Measurements from ENCODE around the gene FAM89B. TPM values are rescaled to one million over a fixed set of nuclear protein-coding genes. Genes with fewer than 3 reads are reported as not detected.

Gene FAM89B
- polyA plus RNA-seq, 1 donor (not counting 4 experiments of a cell fraction or from before 2014, with no cell fraction given) = 11.5 TPM

DNA sequence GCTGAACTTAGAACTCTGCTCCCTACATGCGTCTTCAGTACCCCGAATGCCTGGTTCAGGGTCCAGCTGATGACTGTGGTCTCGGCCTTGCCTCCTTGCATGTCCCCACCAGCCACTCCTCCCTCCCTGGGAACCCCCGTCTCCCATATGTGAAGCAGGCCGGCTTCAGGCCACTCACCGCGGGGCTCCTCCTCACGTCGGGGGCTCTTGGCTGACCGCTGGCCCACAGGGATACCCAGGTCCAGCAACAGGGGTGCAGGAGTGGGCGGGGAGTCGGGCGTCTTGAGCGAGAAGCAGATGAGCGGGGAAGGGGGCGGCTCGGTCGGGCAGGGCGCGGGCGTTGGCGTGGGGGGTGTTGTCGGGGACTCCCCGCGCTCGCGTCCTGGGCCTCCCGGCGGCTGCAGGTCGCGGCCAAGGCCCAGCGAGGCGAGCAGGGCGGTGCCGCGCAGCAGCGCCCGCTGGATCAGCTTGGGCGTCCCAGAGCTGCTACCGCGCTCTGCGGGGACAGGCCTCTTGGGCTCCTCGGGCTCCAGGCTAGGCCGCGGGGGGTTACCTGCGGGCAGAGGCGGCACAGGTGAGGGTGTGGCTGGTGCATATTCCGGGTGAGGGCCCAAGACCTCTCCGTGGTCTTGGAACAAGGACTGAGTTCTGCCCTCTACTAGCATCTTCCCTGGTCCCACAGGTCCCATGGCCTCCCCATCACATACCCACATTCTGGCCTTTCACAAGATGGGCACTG, 27.0 kb downstream of the FAM89B start:
- Histone ChIP-seq H4K20me1 (ENCODE audit: control insufficient read depth, extremely low read depth, insufficient read depth, low read length) (no peaks in the 10 kb centered on the region), H3K4me3 (ENCODE audit: control insufficient read depth in 2 of 3, extremely low read depth in 1 of 3, insufficient read depth in 2 of 3, low read depth in 1 of 3, low read length in 3 of 3) (no peak overlapping the region), H3K27me3 (ENCODE audit: control insufficient read depth, extremely low read depth, insufficient read depth, low read length) (no peaks in the 10 kb centered on the region), H3K9me3 (ENCODE audit: control insufficient read depth, low read depth, low read length) (no peaks in the 10 kb centered on the region), H3K27ac (ENCODE audit: control insufficient read depth, insufficient read depth, low read length) (no peak overlapping the region), H3K4me1 (ENCODE audit: control insufficient read depth, extremely low read depth, insufficient read depth, low read length) (peaks cover 4% of the 10 kb centered on the region), H3K79me2 (ENCODE audit: control insufficient read depth, insufficient read depth, low read length) (no peaks in the 10 kb centered on the region), H3K9ac (ENCODE audit: control insufficient read depth, extremely low read depth, insufficient read depth, low read length) (no peak overlapping the region), H3K36me3 (ENCODE audit: control insufficient read depth in 2 of 2, extremely low read depth in 1 of 2, insufficient read depth in 2 of 2, low read length in 2 of 2) (peaks cover 3 to 14% of the 10 kb centered on the region in 2 experiments), H2AFZ (ENCODE audit: control insufficient read depth, low read length) (no peak overlapping the region), H3K9me1 (ENCODE audit: control insufficient read depth, extremely low read depth, insufficient read depth, low read length) (no peaks in the 10 kb centered on the region), H3K4me2 (ENCODE audit: control insufficient read depth, extremely low read depth, insufficient read depth, low read depth, low read length) (no peak overlapping the region)
- dilution Hi-C loops (cut with MboI; ENCODE audit: extremely low pct_ligation_motif_present, low sequenced_read_pairs) = no loop called here
- no peak for TF ChIP-seq EZH2 (IDR thresholded peaks at IDR 0.05; ENCODE audit: low read length)
- TF ChIP-seq, protein P1, sequence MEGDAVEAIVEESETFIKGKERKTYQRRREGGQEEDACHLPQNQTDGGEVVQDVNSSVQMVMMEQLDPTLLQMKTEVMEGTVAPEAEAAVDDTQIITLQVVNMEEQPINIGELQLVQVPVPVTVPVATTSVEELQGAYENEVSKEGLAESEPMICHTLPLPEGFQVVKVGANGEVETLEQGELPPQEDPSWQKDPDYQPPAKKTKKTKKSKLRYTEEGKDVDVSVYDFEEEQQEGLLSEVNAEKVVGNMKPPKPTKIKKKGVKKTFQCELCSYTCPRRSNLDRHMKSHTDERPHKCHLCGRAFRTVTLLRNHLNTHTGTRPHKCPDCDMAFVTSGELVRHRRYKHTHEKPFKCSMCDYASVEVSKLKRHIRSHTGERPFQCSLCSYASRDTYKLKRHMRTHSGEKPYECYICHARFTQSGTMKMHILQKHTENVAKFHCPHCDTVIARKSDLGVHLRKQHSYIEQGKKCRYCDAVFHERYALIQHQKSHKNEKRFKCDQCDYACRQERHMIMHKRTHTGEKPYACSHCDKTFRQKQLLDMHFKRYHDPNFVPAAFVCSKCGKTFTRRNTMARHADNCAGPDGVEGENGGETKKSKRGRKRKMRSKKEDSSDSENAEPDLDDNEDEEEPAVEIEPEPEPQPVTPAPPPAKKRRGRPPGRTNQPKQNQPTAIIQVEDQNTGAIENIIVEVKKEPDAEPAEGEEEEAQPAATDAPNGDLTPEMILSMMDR (optimal IDR thresholded peaks at IDR 0.05 in 1 of 3, IDR thresholded peaks at IDR 0.05 in 1 of 3, conservative IDR thresholded peaks at IDR 0.05 in 1 of 3; ENCODE audit: extremely low read depth in 1 of 3, insufficient read depth in 2 of 3, low read length in 3 of 3) = no peak
- DNase-seq (ENCODE audit: low read depth, low spot score) (no peak), FAIRE-seq (no peak)

DNA sequence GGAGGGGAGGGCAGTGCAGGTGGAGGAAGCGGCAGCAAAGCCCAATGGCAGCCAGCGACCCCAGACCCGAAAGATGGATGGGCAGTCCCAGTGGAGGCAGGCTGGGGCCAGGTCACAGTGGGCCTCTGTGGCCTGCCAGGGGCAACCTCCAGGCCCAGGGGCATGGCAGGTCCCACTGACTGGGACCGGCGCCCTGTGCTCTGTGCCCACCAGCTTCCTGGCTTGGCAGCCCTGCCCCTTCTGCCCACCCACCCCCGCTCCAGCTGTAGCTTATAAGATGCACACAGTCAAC, 27.6 kb downstream of the FAM89B start:
- no peaks in the 10 kb centered on the region for H3K9me1 ChIP-seq (ENCODE audit: control insufficient read depth, extremely low read depth, insufficient read depth, low read length)
- H4K20me1 ChIP-seq (ENCODE audit: control insufficient read depth, extremely low read depth, insufficient read depth, low read length) = no peaks in the 10 kb centered on the region
- H3K79me2 ChIP-seq (ENCODE audit: control insufficient read depth, insufficient read depth, low read length) = no peaks in the 10 kb centered on the region
- TF ChIP-seq, protein P1 (optimal IDR thresholded peaks at IDR 0.05 in 1 of 3, IDR thresholded peaks at IDR 0.05 in 1 of 3, conservative IDR thresholded peaks at IDR 0.05 in 1 of 3; ENCODE audit: extremely low read depth in 1 of 3, insufficient read depth in 2 of 3, low read length in 3 of 3) = no peak
- no peak for TF ChIP-seq EZH2 (IDR thresholded peaks at IDR 0.05; ENCODE audit: low read length)
- no peaks in the 10 kb centered on the region for H3K9me3 ChIP-seq (ENCODE audit: control insufficient read depth, low read depth, low read length)
- H3K9ac ChIP-seq (ENCODE audit: control insufficient read depth, extremely low read depth, insufficient read depth, low read length) = no peak overlapping the region
- H3K27ac ChIP-seq (ENCODE audit: control insufficient read depth, insufficient read depth, low read length) = no peak overlapping the region
- dilution Hi-C loops (cut with MboI; ENCODE audit: extremely low pct_ligation_motif_present, low sequenced_read_pairs) = no loop called here
- DNase-seq (ENCODE audit: low read depth, low spot score) (no peak), FAIRE-seq (no peak)
- H3K27me3 ChIP-seq (ENCODE audit: control insufficient read depth, extremely low read depth, insufficient read depth, low read length) = no peaks in the 10 kb centered on the region
- H3K4me2 ChIP-seq (ENCODE audit: control insufficient read depth, extremely low read depth, insufficient read depth, low read depth, low read length) = no peak overlapping the region
- no peak overlapping the region for H2AFZ ChIP-seq (ENCODE audit: control insufficient read depth, low read length)
- H3K4me1 ChIP-seq (ENCODE audit: control insufficient read depth, extremely low read depth, insufficient read depth, low read length) = peaks cover 4% of the 10 kb centered on the region
- H3K4me3 ChIP-seq (ENCODE audit: control insufficient read depth in 2 of 3, extremely low read depth in 1 of 3, insufficient read depth in 2 of 3, low read depth in 1 of 3, low read length in 3 of 3) = no peak overlapping the region
- peaks cover 5 to 17% of the 10 kb centered on the region in 2 experiments for H3K36me3 ChIP-seq (ENCODE audit: control insufficient read depth in 2 of 2, extremely low read depth in 1 of 2, insufficient read depth in 2 of 2, low read length in 2 of 2)

Measured in keratinocyte (primary cell).